GM19395 (cell line): Measurements from ENCODE around the gene CYSTM1.

Experiments used
- ATAC-seq: cut with Tn5 transposase; IDR thresholded peaks from one replicate; pipeline ENCODE4 v1.9.1; 2021; ENCODE audit warnings: mild to moderate bottlenecking, moderate library complexity; ENCODE audit not compliant: unreplicated experiment

CYSTM1 gene

DNA sequence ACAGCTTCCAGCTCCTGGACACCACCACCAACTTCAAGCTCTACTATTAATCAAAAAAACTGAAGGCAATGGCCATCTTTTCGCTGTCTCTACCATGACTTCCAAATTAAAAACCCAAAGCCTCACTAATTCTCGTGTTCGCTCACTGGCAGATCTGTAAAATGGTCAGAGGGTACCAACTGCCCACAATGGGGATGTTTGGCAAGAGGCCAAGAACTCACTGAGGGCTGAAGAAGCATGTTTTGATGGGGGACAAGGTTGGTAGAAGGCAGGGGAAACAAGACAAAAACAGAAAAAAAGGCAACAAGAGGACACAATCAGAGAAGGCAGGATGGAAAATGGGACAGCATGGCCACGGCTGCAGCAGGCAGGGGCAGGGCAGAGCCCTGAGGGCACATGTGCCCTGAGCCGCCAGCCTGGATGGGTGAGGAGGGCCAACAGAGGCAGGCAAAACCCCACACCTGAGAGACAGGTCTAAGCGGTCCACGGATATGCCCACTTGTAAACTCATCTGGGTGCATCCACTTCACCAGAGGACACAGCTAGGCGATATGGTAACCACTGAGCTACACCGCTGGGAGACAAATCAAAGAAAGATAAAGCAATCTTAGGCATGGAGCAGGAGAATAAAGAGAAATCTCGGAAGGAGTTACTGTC lies 77.6 kb downstream of the CYSTM1 start:
- ATAC-seq = no peak

DNA sequence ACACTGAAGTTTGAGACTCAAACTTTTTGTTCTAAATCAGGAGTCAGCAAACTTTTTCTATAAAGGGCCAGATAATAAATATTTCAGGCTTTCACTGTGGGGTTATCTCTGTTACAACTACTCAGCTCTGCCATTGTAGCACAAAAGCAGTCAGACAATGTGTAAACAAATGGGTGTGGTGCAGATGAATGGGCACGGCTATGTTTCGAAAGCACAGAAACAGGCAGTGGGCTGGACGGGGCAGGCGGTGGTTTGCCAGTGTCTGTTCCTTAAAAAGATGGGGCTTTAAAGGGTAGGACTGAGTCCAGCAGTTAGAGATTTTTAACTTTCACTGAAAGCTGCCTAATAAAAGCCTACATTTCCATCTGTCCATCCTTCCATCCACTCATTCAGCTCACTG lies 79.0 kb downstream of the CYSTM1 start:
- no peak for ATAC-seq

DNA sequence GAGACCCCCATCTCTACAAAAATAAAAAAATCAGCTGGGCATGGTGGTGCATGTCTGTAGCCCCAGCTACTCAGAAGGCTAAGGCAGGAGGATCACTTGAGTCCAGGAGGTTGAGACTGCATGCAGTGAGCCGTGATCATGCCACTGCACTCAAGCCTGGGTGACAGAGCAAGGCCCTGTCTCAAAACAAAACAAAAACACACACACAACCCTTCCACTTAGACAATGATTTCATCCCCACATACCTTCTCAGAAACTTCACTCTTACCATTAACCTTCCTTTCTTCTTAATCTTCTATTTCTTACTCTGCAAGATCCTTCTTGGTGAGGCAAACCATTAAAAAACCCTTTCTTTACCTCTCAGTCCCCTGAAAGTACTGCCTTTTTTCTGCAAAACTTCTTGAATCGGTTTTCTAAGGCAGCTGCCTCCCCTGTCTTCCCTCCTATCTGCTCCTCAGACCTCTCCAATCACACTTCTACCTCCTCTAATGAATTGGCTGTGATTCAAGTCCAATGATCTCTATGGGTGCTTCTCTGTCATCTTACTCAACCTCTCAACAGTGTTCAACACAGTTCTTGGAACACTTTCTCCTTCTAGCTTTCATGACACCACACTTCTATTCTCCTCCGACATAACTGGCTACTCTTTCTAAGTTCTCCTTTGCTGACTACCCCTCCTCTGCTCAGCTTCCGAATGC lies 80.6 kb downstream of the CYSTM1 start:
- no peak for ATAC-seq

DNA sequence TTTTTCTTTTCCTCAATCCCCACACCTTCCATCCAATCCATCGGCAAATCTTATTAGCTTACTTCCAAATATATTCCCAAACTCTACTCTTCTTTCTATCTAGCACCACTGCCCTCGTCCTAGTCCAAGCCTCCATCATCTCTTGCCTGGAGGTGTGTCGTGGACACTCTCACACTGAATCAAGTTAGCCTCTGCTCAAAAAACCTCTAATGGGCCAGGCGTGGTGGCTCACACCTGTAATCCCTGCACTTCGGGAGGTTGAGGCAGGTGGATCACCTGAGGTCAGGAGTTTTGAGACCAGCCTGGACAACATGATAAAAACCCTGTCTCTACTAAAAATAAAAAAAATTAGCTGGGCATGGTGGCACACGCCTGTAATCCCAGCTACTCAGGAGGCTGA lies 81.7 kb downstream of the CYSTM1 start:
- ATAC-seq = no peak

DNA sequence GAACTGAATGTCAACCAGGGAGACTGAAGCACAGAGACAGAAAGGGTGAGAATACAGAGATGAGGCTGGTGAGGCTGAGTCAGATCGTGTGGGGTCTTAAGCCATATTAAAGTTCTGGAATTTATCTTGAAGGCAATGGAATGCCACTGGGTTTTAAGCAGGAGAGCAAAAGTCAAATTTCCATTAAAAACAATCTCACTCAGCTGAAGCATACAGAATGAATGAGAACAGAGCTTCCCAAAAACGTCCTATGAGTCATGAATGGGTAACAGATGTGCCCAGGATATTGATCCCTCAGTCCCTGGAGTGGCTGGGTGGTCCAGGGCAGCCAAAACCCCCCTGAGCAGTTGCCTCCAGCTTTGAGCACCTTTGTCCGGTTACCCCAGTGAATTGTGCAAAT lies 83.0 kb downstream of the CYSTM1 start:
- ATAC-seq = no peak

DNA sequence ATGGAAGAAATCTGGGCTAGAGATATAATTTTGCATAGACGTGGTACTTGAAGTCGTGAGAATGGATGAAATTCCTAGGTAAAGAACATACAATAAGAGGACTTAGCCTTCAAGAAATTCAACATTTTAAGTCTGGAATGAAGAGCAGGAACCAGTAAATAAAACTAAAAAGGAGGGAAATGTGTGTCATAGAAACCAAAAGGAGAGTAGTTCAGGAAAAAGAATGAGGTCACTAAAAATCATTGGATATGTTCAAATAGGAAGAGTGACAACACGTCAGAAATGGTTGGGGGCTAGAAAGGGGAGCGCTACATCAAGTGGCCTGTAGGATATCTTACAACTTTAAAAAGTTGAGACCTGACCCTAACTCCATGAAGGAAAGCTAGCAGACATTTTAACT lies 83.9 kb downstream of the CYSTM1 start:
- ATAC-seq = no peak

DNA sequence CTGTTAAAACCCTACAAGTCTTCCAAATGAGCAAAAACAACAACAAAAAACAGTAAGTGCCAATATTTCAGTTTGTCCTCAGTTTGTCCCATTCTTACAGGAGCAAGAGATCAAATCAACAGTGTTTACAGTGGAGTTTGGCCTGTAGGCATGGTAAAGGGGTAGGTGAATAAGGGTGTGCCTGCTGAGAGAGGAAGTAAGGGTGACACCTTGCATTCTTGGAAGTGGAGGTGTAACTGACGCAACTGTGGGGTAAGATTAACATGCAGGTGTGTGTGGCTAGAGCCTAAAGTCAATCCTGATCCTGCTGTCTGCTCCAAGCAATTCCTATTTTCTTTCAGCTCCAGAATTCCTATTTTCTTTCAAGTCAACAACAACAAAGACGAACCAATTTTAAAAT lies 84.5 kb downstream of the CYSTM1 start:
- no peak for ATAC-seq

DNA sequence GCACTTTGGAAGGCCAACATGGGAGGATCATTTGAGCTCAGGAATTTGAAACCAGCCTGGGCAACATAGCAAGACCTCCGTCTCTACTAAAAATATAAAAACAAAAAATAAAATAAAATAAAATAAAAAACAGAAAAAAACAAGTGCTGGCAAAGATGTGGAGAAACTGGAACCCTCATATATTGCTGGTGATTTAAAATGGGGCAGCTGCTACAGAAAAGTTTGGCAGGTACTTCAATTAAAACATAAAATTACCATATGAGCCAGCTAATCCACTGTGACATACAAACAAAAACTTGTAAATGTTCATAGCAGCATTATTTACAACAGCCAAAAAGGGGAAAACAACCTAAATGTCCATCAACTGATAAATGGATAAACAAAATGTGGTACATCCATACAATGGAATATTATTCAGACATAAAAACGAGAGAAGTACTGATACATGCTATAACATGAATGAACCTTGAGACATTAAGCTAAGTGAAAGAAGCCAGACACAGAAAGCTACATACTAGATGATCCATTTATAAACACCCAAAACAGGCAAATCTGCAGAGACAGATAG lies 85.2 kb downstream of the CYSTM1 start:
- no peak for ATAC-seq

DNA sequence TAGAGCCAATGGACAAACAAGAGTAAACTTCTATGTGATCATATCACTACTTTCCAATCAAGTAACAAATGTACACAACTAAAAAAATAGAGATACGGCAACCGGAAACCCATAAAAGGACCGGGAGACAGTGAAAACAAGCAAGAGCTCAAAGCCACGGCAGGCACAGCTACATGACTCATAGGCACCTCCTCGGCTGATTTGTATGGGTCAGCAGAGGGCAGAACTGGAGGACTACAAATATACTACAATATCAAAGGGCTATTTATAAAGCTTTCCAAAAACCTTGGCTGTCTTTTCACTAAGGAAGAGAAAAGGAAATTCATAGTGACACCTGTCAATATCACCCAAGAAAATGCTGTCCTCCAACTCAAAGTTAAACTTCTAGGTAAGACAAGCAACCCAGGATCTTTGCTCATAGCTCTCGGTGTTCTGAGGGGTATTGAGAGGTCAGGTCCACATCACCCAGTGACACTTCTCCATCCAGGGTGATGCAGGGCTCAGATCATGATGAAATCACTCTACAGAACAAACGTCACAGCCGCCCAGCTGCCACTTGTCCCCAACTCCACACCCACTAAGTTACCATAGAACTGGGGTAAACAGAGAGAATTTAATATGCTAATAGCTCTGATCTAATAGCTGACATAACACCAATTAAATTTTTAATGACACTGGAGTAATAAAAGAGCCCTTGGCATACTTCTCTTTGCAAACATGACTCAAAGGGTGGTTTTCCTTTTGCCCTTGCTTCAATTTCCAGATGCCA lies 86.6 kb downstream of the CYSTM1 start:
- no peak for ATAC-seq

DNA sequence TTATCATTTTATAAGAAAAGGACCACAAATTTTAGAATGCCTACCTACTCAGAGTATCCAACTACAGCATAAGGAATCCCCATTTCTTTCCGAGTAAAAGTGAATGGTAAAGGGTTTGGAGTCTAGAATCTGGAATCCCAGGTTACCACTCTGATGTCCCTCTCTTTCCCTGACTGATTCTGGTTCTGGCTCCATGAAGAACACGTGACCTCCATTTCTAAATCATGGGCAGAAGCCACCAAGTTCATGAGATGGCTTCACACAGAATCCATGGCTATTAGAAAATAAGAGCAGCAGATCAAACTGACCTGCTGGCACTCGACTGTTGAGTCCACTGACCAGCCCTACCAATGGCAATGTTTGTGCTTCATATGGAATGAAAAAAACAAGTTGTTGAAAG lies 87.2 kb downstream of the CYSTM1 start:
- no peak for ATAC-seq

DNA sequence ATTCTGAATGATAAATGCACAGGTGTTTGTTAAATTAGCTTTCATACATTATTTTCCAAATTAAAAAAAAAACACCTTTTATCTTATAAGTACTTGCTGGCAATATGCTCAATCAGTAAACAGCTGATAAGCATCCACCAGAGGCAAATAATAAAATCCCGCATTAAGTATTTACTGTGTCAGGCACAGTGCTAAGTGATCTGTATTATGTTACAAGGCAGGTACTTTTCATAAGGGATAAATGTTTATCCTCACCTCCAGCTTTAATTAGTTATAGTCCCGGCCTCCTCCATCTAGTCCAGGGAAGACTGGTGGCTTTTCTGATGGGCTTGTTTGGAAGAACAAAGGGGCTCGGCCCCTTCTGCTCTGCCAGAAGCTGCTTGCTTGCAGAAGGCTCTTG lies 87.9 kb downstream of the CYSTM1 start:
- no peak for ATAC-seq

DNA sequence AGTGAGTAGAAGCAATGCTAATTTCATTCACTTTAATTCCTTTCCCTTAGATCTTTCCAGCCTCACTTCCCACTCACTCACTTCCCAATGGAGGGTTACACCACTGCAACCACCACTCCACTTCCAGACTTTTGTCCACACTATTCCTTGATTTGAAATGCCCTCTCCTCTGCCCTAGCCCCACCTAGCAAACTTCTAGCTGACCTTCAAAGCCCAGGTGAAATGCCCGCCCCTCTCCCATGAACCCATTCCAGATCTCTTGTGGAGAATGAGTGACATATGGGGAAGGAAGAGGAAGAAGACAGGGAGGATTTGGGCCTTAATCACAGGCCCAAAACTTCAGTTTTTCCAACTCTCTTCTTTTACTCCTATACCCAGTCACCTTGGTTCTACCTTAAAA lies 90.9 kb downstream of the CYSTM1 start:
- no peak for ATAC-seq

DNA sequence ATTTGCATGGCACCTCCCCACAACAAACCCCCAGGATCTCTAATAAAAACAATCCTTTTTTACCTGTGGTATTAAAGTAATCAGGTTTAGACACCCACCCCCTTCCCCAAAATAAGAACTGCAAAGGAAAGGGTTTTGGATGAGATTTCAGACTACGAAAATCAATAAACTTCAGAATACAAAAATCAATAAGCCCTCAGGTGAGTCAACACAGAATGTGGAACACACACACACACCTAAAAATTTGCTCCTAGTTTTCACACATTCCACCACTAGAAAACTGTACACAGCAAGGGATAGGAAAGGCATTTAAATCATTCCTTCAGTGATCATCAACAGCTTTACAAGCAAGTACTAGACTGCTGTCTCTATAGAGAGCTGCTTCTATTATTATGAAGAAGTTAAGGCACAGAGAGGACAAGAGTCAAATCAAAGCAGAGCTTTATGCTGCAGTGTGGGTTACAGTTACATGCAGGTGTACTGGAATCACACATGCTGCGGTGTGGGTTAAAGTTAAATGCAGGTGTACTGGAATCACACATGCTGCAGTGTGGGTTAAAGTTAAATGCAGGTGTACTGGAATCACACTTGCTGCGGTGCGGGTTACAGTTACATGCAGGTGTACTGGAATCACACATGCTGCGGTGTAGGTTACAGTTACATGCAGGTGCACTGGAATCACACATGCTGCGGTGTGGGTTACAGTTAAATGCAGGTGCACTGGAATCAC lies 91.6 kb downstream of the CYSTM1 start:
- no peak for ATAC-seq

DNA sequence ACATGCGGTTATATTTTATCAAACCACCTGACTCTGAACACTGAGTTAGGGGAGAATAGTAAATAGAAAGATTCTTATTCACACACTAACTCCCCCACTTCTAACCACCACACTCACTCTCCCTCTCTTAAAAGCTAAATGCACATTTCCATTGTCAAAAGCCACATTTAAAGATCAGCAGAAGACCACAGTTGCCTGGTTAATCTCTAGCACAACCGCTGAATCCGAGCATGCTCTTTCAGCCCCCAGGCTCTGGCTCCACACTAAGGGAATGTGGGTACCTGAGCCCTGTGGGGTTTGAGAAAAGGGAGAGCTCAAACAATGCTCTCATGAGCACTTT lies 92.2 kb downstream of the CYSTM1 start:
- no peak for ATAC-seq

DNA sequence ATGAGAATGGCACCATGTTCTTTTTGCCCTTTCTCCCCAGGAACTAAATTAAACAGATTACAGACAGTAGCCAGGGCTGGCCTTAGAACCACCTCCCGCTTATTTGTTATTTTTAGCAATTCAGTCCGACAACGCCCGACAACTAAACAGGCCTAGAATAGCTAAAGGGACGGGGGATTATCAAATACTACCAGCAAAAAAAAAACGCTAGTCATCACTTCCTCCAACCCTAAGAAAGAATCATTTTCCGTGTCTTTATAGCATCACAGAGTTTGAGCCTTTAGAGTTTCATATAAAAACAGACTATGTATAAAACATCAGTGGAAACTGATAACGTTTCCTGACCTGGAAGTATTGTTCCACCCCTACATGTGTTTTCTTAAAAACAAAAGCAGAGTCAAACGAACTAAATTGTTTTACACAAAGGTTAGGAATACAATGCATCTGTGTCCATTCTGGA lies 92.6 kb downstream of the CYSTM1 start:
- ATAC-seq = no peak

DNA sequence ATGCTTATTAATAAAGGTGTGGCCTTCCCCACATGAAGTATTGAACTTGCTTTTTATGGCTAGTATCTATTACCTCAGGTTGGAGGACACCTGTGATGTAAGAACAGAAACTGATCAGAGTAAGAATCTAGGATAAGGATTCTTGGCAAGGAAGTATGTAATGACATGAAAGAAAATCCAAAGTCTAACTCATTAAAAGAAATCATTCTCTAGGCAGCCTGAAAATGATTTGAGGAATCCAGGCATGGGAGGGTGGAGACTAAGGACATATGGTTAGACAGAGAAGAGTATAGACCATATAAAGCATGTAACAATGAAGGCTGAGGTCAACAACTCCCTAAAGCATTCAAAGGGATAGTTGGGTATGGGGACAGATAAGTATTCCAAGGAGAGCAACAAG lies 95.0 kb downstream of the CYSTM1 start:
- no peak for ATAC-seq

DNA sequence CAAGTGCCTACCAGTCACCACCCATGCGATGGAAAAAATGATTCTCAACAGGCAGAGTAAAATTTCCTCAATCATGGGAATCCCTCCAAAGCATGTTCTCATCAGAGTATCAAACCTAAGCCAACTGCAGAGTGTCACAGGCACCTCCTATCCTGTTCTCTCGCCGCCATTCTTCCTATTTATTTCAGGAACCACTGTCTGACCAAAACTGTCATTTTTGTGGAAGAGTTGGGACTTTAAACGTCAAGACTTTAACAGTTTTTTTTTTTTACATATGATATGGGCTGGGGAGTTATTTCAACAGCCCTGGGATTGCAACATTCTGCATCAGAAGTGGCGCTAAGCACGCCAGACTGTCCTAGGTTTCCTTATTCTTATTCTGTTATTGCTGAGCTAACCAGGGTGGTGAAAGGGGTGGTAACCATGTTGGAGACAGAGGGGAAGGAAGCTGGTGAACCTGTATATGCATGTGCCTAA lies 98.5 kb downstream of the CYSTM1 start:
- no peak for ATAC-seq

DNA sequence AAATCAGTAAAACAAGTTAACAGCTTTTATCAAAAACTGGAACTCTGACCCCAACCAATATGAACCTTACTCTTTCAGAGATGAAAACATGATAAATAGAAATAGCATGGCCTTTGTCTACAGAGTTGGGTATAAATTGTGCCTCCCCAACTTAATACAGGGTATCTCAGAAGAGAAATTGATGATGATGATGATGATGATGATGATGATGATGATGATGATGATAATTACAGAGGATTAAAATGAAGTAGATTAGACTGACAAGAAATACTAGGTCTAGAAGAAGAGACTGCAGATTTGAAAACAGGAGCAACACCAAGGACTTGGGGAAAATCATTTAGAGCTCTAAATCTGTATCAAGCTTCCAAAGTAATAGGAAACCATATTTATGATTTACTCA lies 100.8 kb downstream of the CYSTM1 start:
- no peak for ATAC-seq

DNA sequence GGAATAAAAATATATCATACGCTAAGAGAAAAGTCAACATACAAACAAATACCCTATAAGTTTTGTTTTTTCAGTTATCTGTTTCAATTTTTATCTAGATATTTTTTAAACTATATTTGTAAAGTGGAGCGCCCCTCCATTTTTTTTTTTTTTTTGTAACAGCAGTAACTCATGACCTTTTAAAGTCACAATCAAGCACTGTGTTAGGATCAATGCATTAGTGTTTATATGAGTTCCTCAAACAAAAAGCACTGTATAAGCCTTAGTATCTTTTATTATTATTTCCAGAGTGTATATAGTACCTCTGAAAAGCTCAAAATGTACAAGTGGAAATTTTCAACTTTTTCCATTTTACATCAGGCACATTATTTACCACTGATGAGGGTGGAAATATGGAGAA lies 107.3 kb downstream of the CYSTM1 start:
- no peak for ATAC-seq

DNA sequence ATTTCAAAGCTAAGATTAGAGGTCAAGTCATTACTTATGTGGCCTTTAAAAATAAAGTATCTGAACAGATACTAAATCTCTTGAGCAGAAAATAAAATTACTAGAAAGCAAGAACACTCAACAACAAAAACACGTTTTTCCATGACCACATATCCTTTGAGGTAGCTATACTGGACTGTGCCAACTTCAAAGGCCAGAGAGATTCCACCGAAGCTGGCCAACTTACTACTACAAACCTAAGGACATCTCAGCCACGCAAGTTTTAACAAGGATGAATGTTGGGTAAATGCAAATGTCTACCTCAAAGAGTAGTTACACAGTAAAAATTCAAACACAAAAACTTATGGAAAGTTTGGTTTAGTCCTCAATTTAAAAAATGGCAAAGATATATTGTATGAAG lies 109.0 kb downstream of the CYSTM1 start:
- no peak for ATAC-seq

DNA sequence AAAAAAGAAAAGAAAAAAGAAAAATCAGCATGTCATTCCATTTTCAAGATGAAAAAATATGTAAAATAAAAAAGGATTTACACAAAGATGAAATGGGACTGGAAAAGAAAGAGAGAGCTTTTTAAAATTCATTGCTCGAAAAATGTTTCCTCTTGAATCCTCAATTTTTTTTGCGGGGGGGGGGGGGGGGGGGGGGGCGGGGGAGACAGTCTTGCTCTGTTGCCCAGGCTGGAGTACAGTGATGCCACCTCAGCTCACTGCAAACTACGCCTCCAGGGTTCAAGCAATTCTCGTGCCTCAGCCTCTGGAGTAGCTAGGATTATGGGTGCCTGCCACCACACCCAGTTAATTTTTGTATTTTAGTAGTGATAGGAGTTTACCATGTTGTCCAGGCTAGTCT lies 111.4 kb downstream of the CYSTM1 start:
- ATAC-seq = no peak
